Endothelial cell of umbilical vein (primary cell): ENCODE data around the gene MCC.

Experiments used
- CTCF ChIP-seq, 2 donors: IDR thresholded peaks; 1 replicate in 1 of 2; 2 replicates in 1 of 2; pipeline ENCODE4 v1.5.1; 2011; ENCODE audit warnings: low read length in 2 of 2, mild to moderate bottlenecking in 2 of 2, moderate library complexity in 2 of 2, control low read depth in 1 of 2, inconsistent platforms in 1 of 2, low read depth in 1 of 2; ENCODE audit not compliant: insufficient read depth in 1 of 2; ENCODE audit errors: extremely low read depth in 1 of 2
- POLR2A ChIP-seq: IDR thresholded peaks from 2 replicates; pipeline ENCODE4 v1.6.1; 2012; ENCODE audit warnings: low read depth, mild to moderate bottlenecking, control low read depth, low read length

- TF ChIP-seq CTCF (IDR thresholded peaks at IDR 0.05; ENCODE audit: extremely low read depth in 1 of 2, insufficient read depth in 1 of 2, low read depth in 1 of 2, low read length in 2 of 2) = no peak
- TF ChIP-seq POLR2A = no peak
Observed at GRCh38 chr5:113514289-113514635, 26.0 kb upstream of the MCC start.
